ENCODE measurements around the gene GRM2.

Gene GRM2

GRCh38 chr3:51703068-51703760 is 3.7 kb upstream of the GRM2 start:
- Histone ChIP-seq H3K4me1 (peaks cover 25% of the 10 kb centered on the region), H3K9ac (no peak overlapping the region), H3K4me3 (no peak overlapping the region), H3K4me2 (no peak overlapping the region), H3K9me3 (no peaks in the 10 kb centered on the region), H3K27me3 (peaks cover 11% of the 10 kb centered on the region), H3K27ac (no peak overlapping the region), H3K36me3 (peaks cover 73% of the 10 kb centered on the region), H4K20me1 (peaks cover 79% of the 10 kb centered on the region)
- TF ChIP-seq Cebpa-rat (IDR thresholded peaks at IDR 0.05) = no peak

GRCh38 chr3:51703761-51704510 is 2.9 kb upstream of the GRM2 start:
- Histone ChIP-seq H3K9ac (no peak overlapping the region), H3K4me2 (no peak overlapping the region), H3K36me3 (peaks cover 66% of the 10 kb centered on the region), H3K4me1 (peaks cover 32% of the 10 kb centered on the region), H3K4me3 (no peak overlapping the region), H3K27me3 (peaks cover 16% of the 10 kb centered on the region), H4K20me1 (peaks cover 79% of the 10 kb centered on the region), H3K27ac (no peak overlapping the region), H3K9me3 (no peaks in the 10 kb centered on the region)
- no peak for TF ChIP-seq Cebpa-rat (IDR thresholded peaks at IDR 0.05)

GRCh38 chr3:51704511-51704950 is 2.3 kb upstream of the GRM2 start:
- H3K4me1 ChIP-seq = peaks cover 37% of the 10 kb centered on the region
- peaks cover 77% of the 10 kb centered on the region for H4K20me1 ChIP-seq
- no peak overlapping the region for H3K9ac ChIP-seq
- H3K9me3 ChIP-seq = no peaks in the 10 kb centered on the region
- no peak overlapping the region for H3K4me3 ChIP-seq
- H3K36me3 ChIP-seq = peaks cover 60% of the 10 kb centered on the region
- H3K4me2 ChIP-seq = no peak overlapping the region
- H3K27me3 ChIP-seq = peaks cover 16% of the 10 kb centered on the region
- no peak overlapping the region for H3K27ac ChIP-seq
- no peak for TF ChIP-seq Cebpa-rat (IDR thresholded peaks at IDR 0.05)

GRCh38 chr3:51705276-51706020 is 1.4 kb upstream of the GRM2 start:
- TF ChIP-seq Cebpa-rat (IDR thresholded peaks at IDR 0.05) = no peak
- no peak overlapping the region for H3K27ac ChIP-seq
- peaks cover 51% of the 10 kb centered on the region for H3K36me3 ChIP-seq
- no peak overlapping the region for H3K4me2 ChIP-seq
- H3K4me1 ChIP-seq = peaks cover 29% of the 10 kb centered on the region
- H3K9ac ChIP-seq = no peak overlapping the region
- peaks cover 16% of the 10 kb centered on the region for H3K27me3 ChIP-seq
- no peaks in the 10 kb centered on the region for H3K9me3 ChIP-seq
- H4K20me1 ChIP-seq = peaks cover 69% of the 10 kb centered on the region
- H3K4me3 ChIP-seq = no peak overlapping the region

GRCh38 chr3:51706021-51706485 is 815 bp upstream of the GRM2 start:
- TF ChIP-seq Cebpa-rat (IDR thresholded peaks at IDR 0.05) = no peak
- no peak overlapping the region for H3K4me3 ChIP-seq
- H3K27me3 ChIP-seq = peaks cover 16% of the 10 kb centered on the region
- H3K4me2 ChIP-seq = no peak overlapping the region
- no peaks in the 10 kb centered on the region for H3K9me3 ChIP-seq
- H3K4me1 ChIP-seq = peaks cover 29% of the 10 kb centered on the region
- peaks cover 69% of the 10 kb centered on the region for H4K20me1 ChIP-seq
- H3K27ac ChIP-seq = no peak overlapping the region
- no peak overlapping the region for H3K9ac ChIP-seq
- peaks cover 46% of the 10 kb centered on the region for H3K36me3 ChIP-seq

GRCh38 chr3:51708216-51708845 is 1.5 kb downstream of the GRM2 start:
- peaks cover 24% of the 10 kb centered on the region for H3K36me3 ChIP-seq
- H3K4me3 ChIP-seq = no peak overlapping the region
- H3K27me3 ChIP-seq = peaks cover 16% of the 10 kb centered on the region
- TF ChIP-seq Cebpa-rat (IDR thresholded peaks at IDR 0.05) = no peak
- H3K4me2 ChIP-seq = peak overlapping the region; percentile 68
- no peak overlapping the region for H3K27ac ChIP-seq
- H3K9me3 ChIP-seq = no peaks in the 10 kb centered on the region
- peaks cover 55% of the 10 kb centered on the region for H4K20me1 ChIP-seq
- peaks cover 29% of the 10 kb centered on the region for H3K4me1 ChIP-seq
- H3K9ac ChIP-seq = no peak overlapping the region

GRCh38 chr3:51709004-51709420 is 2.1 kb downstream of the GRM2 start:
- Histone ChIP-seq H3K4me1 (peaks cover 25% of the 10 kb centered on the region), H3K9me3 (no peaks in the 10 kb centered on the region)
- TF ChIP-seq Cebpa-rat (IDR thresholded peaks at IDR 0.05) = no peak

GRCh38 chr3:51709675-51710074 is 2.8 kb downstream of the GRM2 start:
- peaks cover 11% of the 10 kb centered on the region for H3K36me3 ChIP-seq
- peaks cover 24% of the 10 kb centered on the region for H3K4me1 ChIP-seq
- H3K4me2 ChIP-seq = no peak overlapping the region
- no peaks in the 10 kb centered on the region for H3K9me3 ChIP-seq
- H3K27ac ChIP-seq = no peak overlapping the region
- H4K20me1 ChIP-seq = peaks cover 41% of the 10 kb centered on the region
- no peak for TF ChIP-seq Cebpa-rat (IDR thresholded peaks at IDR 0.05)
- no peak overlapping the region for H3K9ac ChIP-seq
- H3K4me3 ChIP-seq = no peak overlapping the region
- peaks cover 16% of the 10 kb centered on the region for H3K27me3 ChIP-seq

More at GRCh38 chr3:51709004-51709420, 2.1 kb downstream of the GRM2 start:
- Histone ChIP-seq H3K27ac (no peak overlapping the region), H3K4me3 (no peak overlapping the region), H3K4me2 (peak overlapping the region; percentile 68), H3K9ac (no peak overlapping the region), H3K36me3 (peaks cover 18% of the 10 kb centered on the region), H3K27me3 (peaks cover 16% of the 10 kb centered on the region), H4K20me1 (peaks cover 48% of the 10 kb centered on the region)

- H3K4me1 ChIP-seq = peaks cover 28% of the 10 kb centered on the region
- no peak overlapping the region for H3K4me3 ChIP-seq
- no peak overlapping the region for H3K9ac ChIP-seq
- H3K27me3 ChIP-seq = peaks cover 16% of the 10 kb centered on the region
- H3K9me3 ChIP-seq = no peaks in the 10 kb centered on the region
- peaks cover 30% of the 10 kb centered on the region for H4K20me1 ChIP-seq
- TF ChIP-seq Cebpa-rat (IDR thresholded peaks at IDR 0.05) = no peak
- no peaks in the 10 kb centered on the region for H3K36me3 ChIP-seq
- no peak overlapping the region for H3K4me2 ChIP-seq
- no peak overlapping the region for H3K27ac ChIP-seq
These were observed 3.9 kb downstream of the GRM2 start for GRCh38 chr3:51710631-51711351.

Measured in BLaER1 (cell line).